ENCODE measurements around the gene CDKAL1.

The CDKAL1 gene

GRCh38 chr6:21277601-21278374 lies 743.5 kb downstream of the CDKAL1 start:
- no peak for DNase-seq

GRCh38 chr6:21278375-21278745 lies 744.1 kb downstream of the CDKAL1 start:
- DNase-seq: no peak

GRCh38 chr6:21279619-21280018 lies 745.4 kb downstream of the CDKAL1 start:
- DNase-seq: no peak

GRCh38 chr6:21281366-21281765 lies 747.1 kb downstream of the CDKAL1 start:
- no peak for DNase-seq

Data from activated T-cell treated with anti-CD3 and anti-CD28 coated beads, Interleukin-2, amount 50 U/mL, for 48 hours (primary cell).